Measurements from ENCODE around the gene SH2D3A. TPM values are rescaled to one million over a fixed set of nuclear protein-coding genes. Genes with fewer than 3 reads are reported as not detected.

SH2D3A gene
- total RNA-seq, 3 donors from 2014 or later: 24.6 to 27.8 (median 27.4) TPM

- DNase-seq: no peak
- H3K4me1 Mint-ChIP-seq (ENCODE audit: low read depth): peaks cover 12% of the 10 kb centered on the region
- peaks cover 10% of the 10 kb centered on the region for H3K36me3 Mint-ChIP-seq (ENCODE audit: insufficient read depth)
- no peak for ATAC-seq
- no peak overlapping the region for H3K4me3 Mint-ChIP-seq
- H3K27me3 Mint-ChIP-seq (ENCODE audit: low read depth): no peaks in the 10 kb centered on the region
- no peaks in the 10 kb centered on the region for H3K9me3 Mint-ChIP-seq
Measured at GRCh38 chr19:6732803-6733337, 34.4 kb downstream of the SH2D3A start.

- Mint-ChIP-seq H3K4me1 (ENCODE audit: low read depth) (peaks cover 10% of the 10 kb centered on the region), H3K4me3 (no peak overlapping the region), H3K9me3 (no peaks in the 10 kb centered on the region), H3K27me3 (ENCODE audit: low read depth) (no peaks in the 10 kb centered on the region), H3K36me3 (ENCODE audit: insufficient read depth) (peaks cover 10% of the 10 kb centered on the region)
- ATAC-seq (no peak), DNase-seq (no peak)
Measured at GRCh38 chr19:6731822-6732221, 35.4 kb downstream of the SH2D3A start.

- H3K36me3 Mint-ChIP-seq (ENCODE audit: insufficient read depth): peaks cover 10% of the 10 kb centered on the region
- no peak overlapping the region for H3K4me3 Mint-ChIP-seq
- no peaks in the 10 kb centered on the region for H3K27me3 Mint-ChIP-seq (ENCODE audit: low read depth)
- peaks cover 6% of the 10 kb centered on the region for H3K4me1 Mint-ChIP-seq (ENCODE audit: low read depth)
- DNase-seq: no peak
- ATAC-seq: no peak
- H3K9me3 Mint-ChIP-seq: no peaks in the 10 kb centered on the region
Measured at GRCh38 chr19:6730941-6731670, 36.1 kb downstream of the SH2D3A start.

GRCh38 chr19:6730153-6730804, 37.0 kb downstream of the SH2D3A start:
- H3K9me3 Mint-ChIP-seq: no peaks in the 10 kb centered on the region
- no peak overlapping the region for H3K4me3 Mint-ChIP-seq
- DNase-seq (no peak), ATAC-seq (peak; percentile 55 to 56)
- H3K36me3 Mint-ChIP-seq (ENCODE audit: insufficient read depth): peaks cover 10% of the 10 kb centered on the region
- H3K27me3 Mint-ChIP-seq (ENCODE audit: low read depth): no peaks in the 10 kb centered on the region
- H3K4me1 Mint-ChIP-seq (ENCODE audit: low read depth): peaks cover 3% of the 10 kb centered on the region

GRCh38 chr19:6729573-6730152, 37.6 kb downstream of the SH2D3A start:
- H3K27me3 Mint-ChIP-seq (ENCODE audit: low read depth): no peaks in the 10 kb centered on the region
- DNase-seq: no peak
- peaks cover 10% of the 10 kb centered on the region for H3K36me3 Mint-ChIP-seq (ENCODE audit: insufficient read depth)
- no peak for ATAC-seq
- H3K4me3 Mint-ChIP-seq: no peak overlapping the region
- H3K4me1 Mint-ChIP-seq (ENCODE audit: low read depth): peaks cover 6% of the 10 kb centered on the region
- no peaks in the 10 kb centered on the region for H3K9me3 Mint-ChIP-seq

- H3K4me1 Mint-ChIP-seq (ENCODE audit: low read depth): peaks cover 8% of the 10 kb centered on the region
Measured at GRCh38 chr19:6728346-6728745, 38.9 kb downstream of the SH2D3A start.

GRCh38 chr19:6725513-6726231, 41.6 kb downstream of the SH2D3A start:
- no peaks in the 10 kb centered on the region for H3K36me3 Mint-ChIP-seq (ENCODE audit: insufficient read depth)
- no peaks in the 10 kb centered on the region for H3K27me3 Mint-ChIP-seq (ENCODE audit: low read depth)
- ATAC-seq (no peak), DNase-seq (no peak)
- peaks cover 17% of the 10 kb centered on the region for H3K4me1 Mint-ChIP-seq (ENCODE audit: low read depth)
- no peak overlapping the region for H3K4me3 Mint-ChIP-seq
- no peaks in the 10 kb centered on the region for H3K9me3 Mint-ChIP-seq

More at GRCh38 chr19:6728346-6728745, 38.9 kb downstream of the SH2D3A start:
- DNase-seq: no peak
- no peak overlapping the region for H3K4me3 Mint-ChIP-seq
- H3K36me3 Mint-ChIP-seq (ENCODE audit: insufficient read depth): peaks cover 7% of the 10 kb centered on the region
- H3K27me3 Mint-ChIP-seq (ENCODE audit: low read depth): no peaks in the 10 kb centered on the region
- no peak for ATAC-seq
- H3K9me3 Mint-ChIP-seq: no peaks in the 10 kb centered on the region

GRCh38 chr19:6724631-6725492, 42.4 kb downstream of the SH2D3A start:
- Mint-ChIP-seq H3K4me3 (no peak overlapping the region), H3K4me1 (ENCODE audit: low read depth) (peaks cover 17% of the 10 kb centered on the region), H3K9me3 (no peaks in the 10 kb centered on the region), H3K27me3 (ENCODE audit: low read depth) (no peaks in the 10 kb centered on the region), H3K36me3 (ENCODE audit: insufficient read depth) (no peaks in the 10 kb centered on the region)
- DNase-seq (no peak), ATAC-seq (no peak)

GRCh38 chr19:6723738-6724137, 43.5 kb downstream of the SH2D3A start:
- no peaks in the 10 kb centered on the region for H3K27me3 Mint-ChIP-seq (ENCODE audit: low read depth)
- H3K9me3 Mint-ChIP-seq: no peaks in the 10 kb centered on the region
- peaks cover 17% of the 10 kb centered on the region for H3K4me1 Mint-ChIP-seq (ENCODE audit: low read depth)
- DNase-seq (no peak), ATAC-seq (no peak)
- no peaks in the 10 kb centered on the region for H3K36me3 Mint-ChIP-seq (ENCODE audit: insufficient read depth)
- H3K4me3 Mint-ChIP-seq: no peak overlapping the region

- peaks cover 17% of the 10 kb centered on the region for H3K4me1 Mint-ChIP-seq (ENCODE audit: low read depth)
- no peaks in the 10 kb centered on the region for H3K27me3 Mint-ChIP-seq (ENCODE audit: low read depth)
- ATAC-seq: no peak
- no peak for DNase-seq
- H3K36me3 Mint-ChIP-seq (ENCODE audit: insufficient read depth): no peaks in the 10 kb centered on the region
- no peaks in the 10 kb centered on the region for H3K9me3 Mint-ChIP-seq
- no peak overlapping the region for H3K4me3 Mint-ChIP-seq
Measured at GRCh38 chr19:6723108-6723618, 44.1 kb downstream of the SH2D3A start.

GRCh38 chr19:6721773-6722172, 45.5 kb downstream of the SH2D3A start:
- no peak for ATAC-seq
- peaks cover 17% of the 10 kb centered on the region for H3K4me1 Mint-ChIP-seq (ENCODE audit: low read depth)
- no peaks in the 10 kb centered on the region for H3K27me3 Mint-ChIP-seq (ENCODE audit: low read depth)
- DNase-seq: no peak
- no peaks in the 10 kb centered on the region for H3K9me3 Mint-ChIP-seq
- no peaks in the 10 kb centered on the region for H3K36me3 Mint-ChIP-seq (ENCODE audit: insufficient read depth)
- H3K4me3 Mint-ChIP-seq: no peak overlapping the region

- Mint-ChIP-seq H3K36me3 (ENCODE audit: insufficient read depth) (no peaks in the 10 kb centered on the region), H3K9me3 (no peaks in the 10 kb centered on the region), H3K27me3 (ENCODE audit: low read depth) (no peaks in the 10 kb centered on the region), H3K4me3 (no peak overlapping the region), H3K4me1 (ENCODE audit: low read depth) (peaks cover 17% of the 10 kb centered on the region)
- DNase-seq (no peak), ATAC-seq (no peak)
Measured at GRCh38 chr19:6721138-6721474, 46.1 kb downstream of the SH2D3A start.

- Mint-ChIP-seq H3K36me3 (ENCODE audit: insufficient read depth) (no peaks in the 10 kb centered on the region), H3K9me3 (no peaks in the 10 kb centered on the region), H3K4me3 (no peak within 1 kb of the TSS), H3K4me1 (ENCODE audit: low read depth) (peaks cover 16% of the 10 kb centered on the region), H3K27me3 (ENCODE audit: low read depth) (no peaks in the 10 kb centered on the region)
- ATAC-seq (no peak), DNase-seq (no peak)
Measured at GRCh38 chr19:6720369-6721137, 46.7 kb downstream of the SH2D3A start, which contains the start of gene C3. C3 (minus strand) TSS chr19:6720650; CDS start chr19:6720589, 61 bp downstream.

Measured in activated T-cell treated with anti-CD3 and anti-CD28 coated beads, Interleukin-2, amount 50 U/mL, for 4 hours (primary cell).